Measurements from ENCODE around the gene SMC5.

- no peak for TF ChIP-seq CTCF (IDR thresholded peaks at IDR 0.05)
- TF ChIP-seq POLR2A (IDR thresholded peaks at IDR 0.05), result no peak
Observed at GRCh38 chr9:70278305-70278704, 19.5 kb downstream of the SMC5 start.
